Measurements from ENCODE around the gene RUNX2.
A peak's percentile ranks its signal among the peaks of the same experiment; 100 is the strongest.

The RUNX2 gene

DNA sequence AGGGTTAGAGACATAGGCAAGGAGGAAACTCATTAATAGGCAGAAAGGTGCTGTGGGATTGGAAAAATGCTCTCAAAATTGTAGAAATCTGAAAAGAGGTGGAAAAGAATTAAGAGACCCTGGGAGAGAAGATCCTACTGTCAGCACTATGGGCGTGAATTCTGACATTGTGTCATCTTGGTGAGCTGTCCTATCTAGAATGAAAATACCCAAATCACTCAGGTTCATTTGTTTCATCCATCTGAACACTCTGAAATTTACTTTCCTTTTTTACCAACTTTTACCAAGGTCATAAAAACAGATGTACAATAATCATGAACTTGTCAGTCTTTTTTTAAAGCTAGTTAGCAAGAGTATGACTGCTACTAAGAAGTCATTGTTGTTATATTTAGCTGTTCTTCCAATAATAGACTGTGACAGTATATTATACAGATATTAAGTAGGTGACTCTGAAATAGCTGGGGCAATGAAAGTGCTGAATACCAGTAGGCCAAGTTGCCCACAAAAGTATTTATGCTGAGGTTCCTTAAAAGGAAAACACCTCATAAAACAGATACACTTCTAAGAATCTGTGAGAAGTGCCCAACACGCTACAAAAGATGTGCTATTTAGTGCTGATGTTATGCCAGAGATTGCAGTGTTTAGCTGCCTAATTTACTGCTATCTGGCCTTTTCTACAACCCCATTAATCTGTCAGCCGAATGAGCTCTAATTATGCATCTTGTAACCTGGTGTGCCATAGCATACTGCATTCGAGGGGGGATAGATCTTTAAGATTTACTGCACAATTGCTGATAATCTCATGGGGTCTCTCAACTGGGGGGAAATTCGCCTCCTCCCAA lies 267.1 kb downstream of the RUNX2 start:
- no peak for DNase-seq

DNA sequence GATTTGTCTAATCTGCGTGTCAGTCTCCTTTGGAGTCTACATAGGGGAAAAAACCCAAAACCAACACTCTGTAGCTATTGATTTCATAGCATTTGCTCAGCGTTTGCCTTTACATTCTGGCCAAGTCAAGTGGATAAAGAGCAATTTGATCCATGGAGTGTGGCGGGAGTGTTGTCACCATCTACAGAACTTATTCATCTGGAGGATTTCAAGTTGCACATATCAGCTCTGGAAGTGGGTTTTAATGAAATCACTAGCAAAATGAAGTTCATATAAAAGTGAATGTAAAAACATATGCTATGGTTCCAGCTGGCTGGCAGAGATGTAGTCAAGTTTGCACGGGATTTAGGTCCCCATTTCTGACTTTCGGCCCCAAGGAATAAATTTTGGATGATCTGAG lies 269.3 kb downstream of the RUNX2 start:
- DNase-seq, result no peak

DNA sequence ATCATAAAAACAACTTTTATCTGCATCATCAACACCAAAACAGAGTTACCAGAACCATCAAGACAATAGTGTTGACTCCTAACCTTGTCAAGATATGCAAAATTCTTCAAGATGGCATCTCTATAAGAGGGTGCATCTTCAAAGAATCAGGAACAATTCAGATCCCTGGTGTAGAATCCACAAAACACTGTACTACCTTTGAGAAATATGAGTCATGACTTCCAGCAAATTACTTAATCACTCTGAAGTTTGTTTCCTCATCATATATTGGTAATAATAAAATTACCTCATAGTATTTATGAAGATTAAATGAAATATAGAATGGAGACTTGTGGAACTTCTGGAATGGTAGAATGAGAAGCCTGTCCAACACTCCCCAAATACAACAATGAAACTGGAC lies 270.9 kb downstream of the RUNX2 start:
- DNase-seq, result no peak

DNA sequence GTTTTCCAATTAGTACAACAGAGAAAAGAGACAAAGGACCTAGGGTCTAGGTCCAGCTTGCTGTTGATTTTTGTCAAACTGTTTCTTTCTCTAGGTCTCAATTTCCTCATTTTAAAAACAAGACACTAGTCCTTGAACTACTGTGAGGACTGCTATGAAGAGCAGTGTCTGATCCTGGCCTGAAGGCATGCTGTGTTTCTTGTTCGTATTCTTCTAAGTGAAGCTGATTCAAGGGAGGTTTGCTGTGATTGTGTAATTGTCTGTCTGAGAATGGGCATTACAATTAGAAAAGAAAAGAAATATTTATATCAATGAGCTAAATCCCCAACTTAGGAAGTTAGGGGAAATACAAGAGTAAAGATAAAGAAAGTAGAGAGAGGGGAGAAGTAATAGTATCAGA lies 277.8 kb downstream of the RUNX2 start:
- no peak for DNase-seq

DNA sequence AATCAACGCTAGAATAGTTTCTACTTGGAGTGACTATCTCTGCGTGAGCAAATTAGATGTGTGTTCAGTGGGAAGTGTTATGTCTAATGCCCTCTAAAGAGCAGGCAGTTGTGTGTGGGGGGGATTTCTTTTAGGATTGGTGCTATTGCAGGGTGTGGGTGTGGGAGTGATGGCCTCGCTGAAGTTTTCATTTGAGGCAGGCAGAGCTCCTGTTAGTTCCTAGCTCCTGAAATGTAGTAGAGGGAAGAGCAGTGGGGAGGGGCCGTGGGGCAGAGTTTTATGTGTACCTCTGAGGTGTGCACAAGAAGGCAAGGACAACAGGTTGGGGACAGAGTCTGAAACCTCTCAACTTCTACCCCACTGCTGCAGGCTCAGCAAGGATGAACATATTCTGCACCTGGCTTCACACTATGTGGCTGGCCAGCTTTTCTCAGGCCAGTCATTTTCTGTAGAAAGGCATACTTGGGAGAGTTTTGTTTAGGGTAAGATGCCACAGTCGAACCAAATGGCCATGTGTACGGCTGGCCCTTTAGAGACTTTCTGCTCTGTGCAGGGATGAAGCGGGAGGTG lies 278.8 kb downstream of the RUNX2 start:
- DNase-seq, result no peak

DNA sequence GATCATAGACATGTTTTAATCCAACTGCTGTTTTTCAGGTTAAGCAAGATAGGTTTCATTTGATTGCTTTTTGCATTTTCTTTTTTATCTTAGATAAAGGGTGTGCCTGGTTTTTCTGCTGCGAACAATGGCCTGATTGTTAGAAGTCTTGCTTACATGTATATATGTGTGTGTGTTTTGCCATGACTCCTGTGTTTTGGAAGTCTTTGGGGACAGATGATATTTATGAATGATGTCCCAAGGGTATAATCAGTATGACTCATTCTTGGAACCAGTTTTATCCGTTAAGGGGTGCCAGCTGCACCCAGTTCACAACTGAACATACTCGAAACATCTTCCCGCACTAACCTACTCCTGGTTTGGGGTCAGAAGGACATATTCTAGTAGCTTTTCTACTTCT lies 279.7 kb downstream of the RUNX2 start:
- DNase-seq, result no peak

DNA sequence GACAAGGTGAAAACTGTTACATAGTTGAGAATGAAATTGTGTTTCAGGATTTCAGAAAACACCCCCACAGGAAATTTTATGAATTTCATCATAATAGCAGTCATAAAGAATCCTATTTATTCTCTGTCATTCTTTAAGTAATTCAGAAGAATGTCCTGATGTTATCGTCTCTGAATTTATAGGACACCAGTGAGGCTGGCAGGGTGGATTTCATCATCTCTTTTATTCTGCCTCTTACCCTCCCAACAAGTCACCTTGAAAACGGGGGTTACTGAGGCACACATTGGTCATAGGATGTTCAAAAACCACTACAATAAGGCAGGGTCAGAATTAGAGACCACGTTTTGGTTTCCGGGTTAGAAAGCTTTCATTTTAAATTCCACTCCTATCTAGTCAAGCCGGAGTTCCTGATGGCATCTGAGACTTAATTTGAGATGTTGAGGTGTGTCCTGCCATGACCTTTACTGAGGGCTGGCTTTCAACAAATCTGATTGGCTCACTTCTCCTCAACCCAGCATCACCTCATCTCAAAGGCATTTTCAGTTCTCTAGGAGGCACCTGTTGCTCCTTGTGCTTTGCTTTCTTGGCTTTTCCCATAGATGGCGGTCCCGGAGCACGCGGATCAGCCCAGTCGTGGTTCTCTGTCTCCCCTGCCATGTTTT lies 280.3 kb downstream of the RUNX2 start:
- no peak for DNase-seq

DNA sequence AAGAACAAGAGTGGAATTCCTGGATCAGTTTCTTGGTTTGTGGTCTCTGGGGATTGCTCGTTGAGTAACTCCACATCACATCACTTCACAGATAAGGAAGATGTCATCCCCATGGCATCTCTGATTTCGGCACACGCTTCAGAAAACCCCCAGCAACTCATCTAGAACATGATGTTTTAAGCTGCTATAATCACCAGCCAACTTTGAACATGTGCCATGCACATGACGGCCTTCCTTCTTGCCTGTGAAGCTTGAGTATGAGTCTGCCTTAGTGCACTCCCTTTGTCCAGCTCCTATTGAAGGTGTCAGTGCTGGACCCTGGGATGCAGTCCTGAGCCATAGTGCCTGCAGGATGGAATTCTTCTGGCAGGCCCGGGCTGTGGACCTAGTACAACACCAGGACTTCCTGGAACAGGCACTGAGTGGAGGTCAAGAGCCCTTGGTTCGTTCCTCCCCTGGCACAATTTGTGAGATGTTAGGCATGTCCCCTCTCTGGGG lies 281.1 kb downstream of the RUNX2 start:
- DNase-seq, result no peak

DNA sequence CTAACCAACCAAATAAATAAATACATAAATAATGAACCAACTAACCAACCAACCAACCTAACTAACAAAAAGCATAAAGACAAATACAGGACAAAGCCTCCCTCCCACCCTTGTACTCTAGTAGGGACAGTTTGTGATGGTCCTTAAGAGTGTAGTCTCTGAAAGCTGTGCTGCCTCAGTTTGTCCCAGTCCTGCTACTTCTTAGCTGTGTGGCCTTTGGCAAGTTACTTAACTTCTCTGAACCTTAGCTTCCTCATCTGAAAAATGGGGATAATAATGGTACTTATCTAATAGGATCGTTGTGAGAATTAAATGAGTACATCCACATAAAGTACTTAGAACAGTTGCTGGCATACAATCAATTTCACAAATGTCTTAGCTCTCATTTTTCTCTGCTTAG lies 282.2 kb downstream of the RUNX2 start:
- DNase-seq, result no peak

DNA sequence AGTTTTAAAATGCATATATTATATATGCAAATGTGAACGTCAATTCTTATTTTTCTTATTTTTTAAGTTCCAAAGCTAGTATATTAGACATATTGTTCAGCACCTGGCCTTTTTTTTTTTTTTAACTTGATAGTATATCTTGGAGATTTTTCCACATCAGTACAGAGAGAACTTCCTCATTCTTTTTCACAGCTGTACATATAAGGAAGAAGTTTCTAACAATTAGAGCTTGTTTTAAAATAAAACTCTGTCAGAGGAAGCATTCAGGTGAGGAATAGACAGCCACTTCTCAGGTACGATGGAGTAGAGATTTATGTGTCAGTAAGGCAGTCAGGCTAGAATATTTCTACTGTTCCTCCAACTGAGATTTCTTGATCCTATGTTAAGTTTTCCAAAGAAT lies 282.7 kb downstream of the RUNX2 start:
- no peak for DNase-seq

DNA sequence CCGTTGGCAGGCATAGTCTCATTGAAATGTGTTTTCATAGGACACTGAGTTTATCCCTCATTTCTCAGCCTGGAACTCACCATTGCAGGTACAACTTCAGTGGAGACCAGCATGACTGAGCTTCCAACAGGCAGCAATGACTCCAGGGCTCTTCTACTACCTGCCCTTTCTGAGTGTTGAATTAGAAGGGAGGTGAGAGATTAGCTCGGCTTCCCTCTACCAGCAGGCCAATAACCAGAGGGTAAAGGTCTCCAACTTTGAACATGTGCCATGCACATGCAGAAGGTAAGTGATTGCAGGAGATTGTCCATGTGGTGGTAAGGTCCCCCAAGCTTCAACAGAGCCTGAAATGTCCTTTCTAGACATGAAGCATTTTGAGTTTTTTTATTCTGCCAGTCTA lies 283.4 kb downstream of the RUNX2 start:
- DNase-seq, result no peak

DNA sequence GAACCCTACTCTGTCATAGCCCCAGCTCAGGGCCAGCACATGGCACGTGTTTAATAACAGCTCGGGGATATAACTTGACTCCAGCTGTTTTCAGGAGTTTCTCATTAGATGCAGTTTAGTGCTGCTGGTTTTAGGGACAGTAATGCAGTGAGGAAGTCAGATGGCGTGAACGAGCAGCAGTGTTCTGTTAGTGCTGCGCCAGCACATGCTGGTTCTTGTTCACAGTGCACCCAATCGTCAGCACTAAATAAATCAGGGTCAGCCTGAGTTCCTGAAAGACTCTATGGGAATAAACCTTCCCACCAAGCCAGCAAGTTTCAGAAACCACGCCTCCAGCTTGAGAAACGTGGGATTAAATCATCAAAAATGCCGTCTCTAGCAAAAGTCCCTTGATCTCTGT lies 285.5 kb downstream of the RUNX2 start:
- no peak for DNase-seq

DNA sequence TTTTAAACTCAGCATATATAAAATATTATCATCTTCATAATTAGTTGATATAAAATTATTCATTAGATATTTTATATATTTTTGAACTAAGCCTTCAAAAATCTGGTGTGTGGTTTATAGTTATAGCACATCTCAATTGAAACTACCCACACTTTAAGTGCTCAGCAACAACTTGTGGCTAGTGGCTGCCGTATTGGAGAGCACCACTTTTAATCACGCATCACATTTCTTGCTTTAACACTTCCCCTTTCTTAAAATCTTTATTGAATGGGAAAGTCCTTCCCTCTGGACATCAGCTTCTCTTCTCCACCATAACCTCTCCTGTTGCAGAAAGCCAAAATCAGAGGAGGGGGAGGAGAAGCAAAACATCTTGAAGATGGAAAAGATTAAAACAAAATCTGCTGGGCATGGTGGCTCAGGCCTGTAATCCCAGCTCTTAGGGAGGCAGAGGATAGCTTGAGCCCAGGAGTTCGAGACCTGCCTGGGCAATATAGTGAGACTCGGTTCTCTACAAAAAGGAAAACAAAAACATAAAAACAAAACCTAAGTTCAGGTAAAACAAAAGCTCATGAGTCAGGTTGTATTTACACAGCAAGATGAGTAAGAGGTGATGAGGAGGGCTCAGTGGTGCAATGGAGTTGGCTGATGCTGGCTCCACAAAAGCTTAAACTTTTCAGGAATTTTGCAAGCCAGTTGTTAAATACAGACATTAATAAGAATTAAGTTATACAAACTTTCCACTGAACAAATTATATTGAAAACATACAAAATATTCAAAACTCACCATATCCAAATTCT lies 286.6 kb downstream of the RUNX2 start:
- no peak for DNase-seq

DNA sequence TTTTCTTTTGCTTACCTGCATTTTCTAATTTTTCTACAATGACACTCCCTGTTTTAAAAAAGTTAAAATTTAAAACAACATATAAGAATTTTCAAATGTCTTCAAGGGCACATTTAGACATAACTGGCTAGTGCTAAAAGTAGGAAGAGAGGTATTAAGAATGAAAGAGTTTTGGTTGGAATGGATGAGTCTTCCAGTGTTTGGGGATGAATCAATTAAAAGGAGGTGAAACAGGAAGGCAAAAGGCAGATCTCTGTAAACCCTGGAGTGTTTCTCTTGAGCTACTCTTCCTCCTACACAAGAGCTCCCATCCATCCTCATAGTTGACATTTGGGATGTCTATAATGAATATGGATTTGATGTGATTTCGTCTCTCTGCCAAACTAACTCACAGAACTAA lies 288.1 kb downstream of the RUNX2 start:
- DNase-seq, result no peak

DNA sequence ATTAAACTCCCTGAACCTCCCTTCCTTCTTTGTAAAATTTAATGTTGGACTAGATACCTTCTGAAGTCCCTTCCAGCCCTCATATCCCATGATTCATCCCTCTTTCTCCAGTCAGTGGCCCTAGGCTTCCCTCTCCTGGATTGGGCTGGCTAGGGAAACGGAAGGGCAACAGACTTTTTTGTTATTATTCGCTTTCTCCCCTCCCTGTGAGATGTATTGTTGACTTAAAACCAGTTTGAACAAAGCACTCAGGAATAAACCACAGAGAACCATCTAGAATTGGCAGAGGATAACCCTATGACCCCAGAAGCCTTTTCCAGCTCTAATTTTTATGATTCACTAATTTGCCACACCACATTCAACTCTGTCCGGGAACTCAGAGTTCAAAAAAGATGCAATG lies 289.3 kb downstream of the RUNX2 start:
- DNase-seq, result no peak

DNA sequence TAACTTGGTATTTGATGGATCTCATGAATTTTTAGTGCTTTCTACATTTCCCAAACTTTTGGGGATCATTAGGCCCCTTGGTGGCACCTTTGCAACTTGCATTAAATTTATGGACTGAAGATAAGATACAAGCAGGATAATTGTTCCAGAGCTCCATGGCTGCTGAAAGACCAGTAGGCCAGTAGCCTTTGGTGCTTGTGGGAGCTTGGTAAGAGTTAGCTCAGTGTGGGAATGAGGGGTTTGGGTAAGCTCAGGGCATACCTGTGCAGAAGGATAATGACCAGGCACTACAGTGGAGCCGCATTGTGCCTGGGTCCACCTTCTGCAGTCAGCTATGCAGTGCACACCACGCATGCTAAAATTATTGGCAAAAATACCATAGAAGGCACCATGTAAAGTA lies 290.1 kb downstream of the RUNX2 start:
- no peak for DNase-seq

DNA sequence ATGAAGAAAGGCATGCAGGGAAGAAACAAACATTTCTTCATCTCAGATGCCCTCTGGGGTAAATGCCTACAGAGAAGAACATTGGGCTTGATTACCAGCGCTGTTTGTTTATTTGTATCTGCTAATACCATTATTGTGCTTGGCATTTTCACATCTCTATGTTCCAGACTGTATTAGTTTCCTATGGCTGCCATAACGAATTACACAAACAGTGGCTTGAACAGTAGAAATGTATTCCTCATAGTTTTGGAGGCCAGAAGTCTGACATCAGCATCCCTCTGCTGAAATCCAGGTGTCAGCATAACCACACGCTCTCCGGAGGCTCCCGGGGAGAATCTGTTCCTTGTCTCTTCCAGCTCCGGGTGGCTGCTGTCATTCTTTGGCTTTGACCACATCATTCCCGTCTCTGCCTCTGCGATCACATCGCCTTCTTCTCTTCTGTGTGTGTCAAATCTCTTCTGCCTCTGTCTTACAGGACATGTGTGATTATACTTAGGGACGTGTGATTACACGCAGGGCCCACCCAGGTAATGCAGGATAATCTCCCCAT lies 291.2 kb downstream of the RUNX2 start:
- DNase-seq, result no peak

DNA sequence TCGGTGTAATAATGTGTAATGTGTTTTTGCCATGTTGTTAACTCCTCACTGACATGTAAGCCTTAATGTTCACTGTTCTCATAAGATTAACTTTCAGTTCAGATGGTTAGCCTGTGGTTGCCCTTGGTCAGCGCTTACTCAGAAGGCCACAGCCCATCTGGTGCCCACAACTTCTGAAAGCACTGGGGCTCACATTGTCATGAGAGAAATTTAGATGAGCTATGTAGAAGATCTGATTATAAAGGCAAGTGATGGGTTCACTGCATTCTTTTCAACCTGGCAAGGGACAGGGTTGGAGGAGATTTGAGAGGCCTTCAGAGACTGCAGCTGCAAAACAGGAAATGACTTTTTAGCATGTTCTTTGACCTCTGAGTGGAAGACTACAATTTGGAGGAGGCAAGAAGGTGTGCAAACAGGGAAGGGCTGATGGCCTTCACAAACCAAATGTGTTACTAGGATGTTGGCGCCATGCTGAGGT lies 291.9 kb downstream of the RUNX2 start:
- peak; percentile 19 for DNase-seq

DNA sequence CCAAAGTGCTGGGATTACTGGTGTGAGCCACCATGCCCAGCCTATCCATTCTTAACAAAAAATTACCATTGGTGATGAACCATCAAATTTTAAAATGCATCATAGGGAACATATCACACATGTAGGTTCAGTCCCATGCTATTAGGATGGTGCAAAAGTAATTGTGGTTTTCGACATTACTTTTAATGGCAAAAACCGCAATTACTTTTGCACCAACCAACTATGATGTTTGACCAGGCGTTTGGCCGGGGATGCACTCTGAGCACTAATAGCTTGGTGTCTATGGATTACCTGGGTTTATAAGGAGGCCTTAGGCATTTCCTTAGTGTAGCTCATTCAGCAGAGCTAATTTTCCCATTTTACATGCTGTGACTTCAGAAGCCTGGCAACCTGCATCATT lies 296.1 kb downstream of the RUNX2 start:
- no peak for DNase-seq

DNA sequence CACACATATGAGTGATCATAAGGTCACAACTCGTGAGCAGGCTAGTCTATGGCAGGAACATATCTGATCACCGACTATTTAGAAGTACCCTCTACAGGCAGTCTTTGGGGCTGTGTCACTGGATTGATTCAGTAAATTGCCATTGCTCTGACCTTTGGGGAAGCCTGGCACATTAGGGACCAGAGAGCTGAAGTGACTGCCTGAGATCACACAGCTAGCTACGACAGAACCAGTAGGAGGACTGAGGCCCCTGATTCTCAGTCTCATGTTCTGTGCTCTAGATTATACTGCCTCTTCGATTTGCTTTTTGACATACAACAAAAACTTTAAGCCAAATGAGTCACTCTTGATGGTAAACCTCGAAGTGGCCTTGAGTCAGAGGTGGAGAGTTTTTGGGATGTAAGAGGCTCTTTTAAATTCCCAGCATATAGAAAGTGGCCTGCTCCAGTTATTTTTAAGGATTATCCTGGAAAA lies 297.1 kb downstream of the RUNX2 start:
- DNase-seq, result no peak

DNA sequence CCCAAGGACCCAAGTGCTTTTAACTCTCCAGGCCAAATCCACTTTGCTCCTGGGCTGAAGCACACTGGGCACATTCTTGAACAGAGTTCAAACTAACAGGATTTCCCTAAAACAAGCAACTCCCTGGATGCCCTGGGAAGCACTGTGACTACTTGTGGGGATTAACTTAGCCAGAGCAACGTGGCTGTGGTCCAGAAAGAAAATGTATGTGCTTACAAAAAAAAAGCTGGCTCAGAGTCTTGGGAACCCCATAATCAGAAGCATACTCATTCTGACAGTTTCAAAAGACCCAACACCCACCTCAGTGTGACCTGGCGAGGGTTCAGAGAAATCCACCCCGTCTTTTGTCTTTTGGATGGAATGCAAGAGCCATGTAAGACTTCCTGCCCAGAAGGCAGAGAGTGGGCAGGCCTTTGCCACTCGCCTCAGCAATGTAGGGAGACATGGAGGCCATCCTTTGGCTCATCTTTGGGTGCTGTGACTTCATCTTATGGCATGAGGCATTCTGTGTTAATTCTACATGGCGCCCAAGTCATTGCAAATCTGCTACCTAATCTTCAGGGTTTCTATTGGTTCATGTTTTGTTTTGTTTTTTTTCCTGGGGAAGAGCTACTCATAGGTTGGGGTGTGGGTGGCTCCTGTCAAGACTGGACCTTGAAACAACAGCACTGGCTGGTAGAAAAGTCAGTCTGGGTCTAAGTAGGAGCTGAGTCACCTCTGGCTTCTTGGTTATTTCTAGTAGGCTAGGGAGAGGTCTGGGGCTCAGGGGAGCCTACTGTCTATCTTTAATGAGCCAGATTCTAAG lies 298.2 kb downstream of the RUNX2 start:
- DNase-seq, result no peak

DNA sequence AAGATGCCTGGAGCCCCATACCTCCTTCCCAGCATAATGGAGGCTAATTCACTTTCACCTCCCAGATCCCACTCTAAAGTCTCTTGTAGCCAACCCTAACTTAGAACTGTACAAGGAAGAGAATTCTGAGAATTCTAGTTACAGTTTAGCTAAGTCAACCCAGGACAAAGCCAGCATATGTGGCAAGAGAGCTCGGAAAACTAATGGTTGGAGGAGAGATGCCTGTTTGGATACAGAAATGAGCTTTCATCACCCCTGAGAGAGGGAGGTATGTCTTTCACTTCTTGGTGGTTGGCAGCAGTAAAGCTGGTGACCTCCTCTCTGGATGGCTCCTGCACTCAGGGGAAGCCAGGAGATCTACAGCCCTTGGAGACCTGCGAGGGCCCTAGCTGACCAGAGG lies 302.2 kb downstream of the RUNX2 start:
- no peak for DNase-seq

Measured in CD4-positive, alpha-beta T cell treated with Interleukin-21 for 1 hour (primary cell).